Uterus (tissue), 4 donors: Measurements from ENCODE around the gene SYNJ2. TPM values are rescaled to one million over a fixed set of nuclear protein-coding genes. Genes with fewer than 3 reads are reported as not detected.

Source experiments
- DNase-seq, 2 donors: peaks; one replicate each; pipeline ENCODE4 v3.0.0-alpha.2; 2019 to 2020
- H3K27ac ChIP-seq, 2 donors: fragments of 200-600 bp; sonication (generic); 1 replicate in 1 of 2; 2 replicates in 1 of 2; pipeline ENCODE4 v1.5.1; 2016 to 2018
- H3K27me3 ChIP-seq, 2 donors: fragments of 200-600 bp; sonication (generic); one replicate each; pipeline ENCODE4 v1.5.1; 2018 to 2019; ENCODE audit warnings: control low read depth in 1 of 2
- H3K36me3 ChIP-seq, 2 donors: fragments of 200-600 bp; sonication (generic); one replicate each; pipeline ENCODE4 v1.5.1; 2019; ENCODE audit warnings: control low read depth in 1 of 2
- H3K4me1 ChIP-seq, 2 donors: fragments of 200-600 bp; sonication (generic); one replicate each; pipeline ENCODE4 v1.5.1; 2018 to 2019; ENCODE audit warnings: control low read depth in 1 of 2
- H3K4me3 ChIP-seq, 2 donors: fragments of 200-600 bp; sonication (generic); 1 replicate in 1 of 2; 2 replicates in 1 of 2; pipeline ENCODE4 v1.5.1; 2018 to 2019; ENCODE audit warnings: mild to moderate bottlenecking in 1 of 2
- H3K9me3 ChIP-seq, 2 donors: fragments of 200-600 bp; sonication (generic); one replicate each; pipeline ENCODE4 v1.5.1; 2019; ENCODE audit warnings: control low read depth in 1 of 2
- CTCF ChIP-seq, 4 experiments: fragments of 200-600 bp in 2 of 4; fragments of 450-650 bp in 2 of 4; sonication (generic) in 2 of 4; IDR thresholded peaks; one replicate each; pipeline ENCODE4 v1.5.1; 2016 to 2019; ENCODE audit warnings: antibody characterized with exemption in 4 of 4, mild to moderate bottlenecking in 2 of 4, moderate library complexity in 1 of 4
- POLR2A ChIP-seq, 2 donors: fragments of 450-650 bp; IDR thresholded peaks; one replicate each; pipeline ENCODE4 v1.6.1; 2016; ENCODE audit warnings: antibody characterized with exemption in 2 of 2, mild to moderate bottlenecking in 1 of 2, moderate library complexity in 1 of 2
- intact Hi-C: fragments of 100-400 bp; cut with DNase I; formaldehyde crosslinking; loops from one replicate; pipeline ENCODE4 v1.15.1; 2023; ENCODE audit warnings: low total_unique reads
- total RNA-seq, 4 donors: library from RNA; depleted of rRNA in 3 of 4; stranded (reverse); fragments of >200 nt in 3 of 4; gene quantifications; one replicate each; pipeline versions ENCODE4 v1.1.0 to v1.2.4, GENCODE V29; 2014 to 2023
- donor health status: DM: yes; HTN: yes; CAD: no.

The SYNJ2 gene
- total RNA-seq, 4 donors from 2014 or later = 9.5 to 32.2 (median 13.5) TPM

GRCh38 chr6:158016571-158017383, 35.1 kb downstream of the SYNJ2 start:
- TF ChIP-seq CTCF (IDR thresholded peaks at IDR 0.05) = no peak
- TF ChIP-seq POLR2A (IDR thresholded peaks at IDR 0.05) = no peak
- Histone ChIP-seq H3K27ac (no peak overlapping the region), H3K9me3 (no peaks in the 10 kb centered on the region), H3K27me3 (no peaks in the 10 kb centered on the region), H3K36me3 (no peaks in the 10 kb centered on the region), H3K4me3 (no peak overlapping the region), H3K4me1 (no peaks in the 10 kb centered on the region)
- intact Hi-C loops = no loop called here
- no peak for DNase-seq

- Histone ChIP-seq H3K9me3 (no peaks in the 10 kb centered on the region), H3K36me3 (no peaks in the 10 kb centered on the region), H3K4me3 (no peak overlapping the region), H3K27ac (no peak overlapping the region), H3K4me1 (no peaks in the 10 kb centered on the region), H3K27me3 (no peaks in the 10 kb centered on the region)
- TF ChIP-seq CTCF (IDR thresholded peaks at IDR 0.05) (no peak), POLR2A (IDR thresholded peaks at IDR 0.05) (no peak)
- DNase-seq = no peak
- intact Hi-C loops = no loop called here
These were observed 36.0 kb downstream of the SYNJ2 start for GRCh38 chr6:158017621-158018040.

GRCh38 chr6:158018041-158018771, 36.5 kb downstream of the SYNJ2 start:
- Histone ChIP-seq H3K27me3 (no peaks in the 10 kb centered on the region), H3K9me3 (no peaks in the 10 kb centered on the region), H3K4me3 (no peak overlapping the region), H3K27ac (no peak overlapping the region), H3K4me1 (no peaks in the 10 kb centered on the region), H3K36me3 (no peaks in the 10 kb centered on the region)
- no peak for DNase-seq
- intact Hi-C loops = no loop called here
- TF ChIP-seq CTCF (IDR thresholded peaks at IDR 0.05) (no peak), POLR2A (IDR thresholded peaks at IDR 0.05) (no peak)

- Histone ChIP-seq H3K36me3 (no peaks in the 10 kb centered on the region), H3K4me3 (no peak overlapping the region), H3K4me1 (no peaks in the 10 kb centered on the region), H3K27ac (no peak overlapping the region), H3K27me3 (no peaks in the 10 kb centered on the region), H3K9me3 (no peaks in the 10 kb centered on the region)
- no peak for DNase-seq
- intact Hi-C loops = no loop called here
- TF ChIP-seq CTCF (IDR thresholded peaks at IDR 0.05) = no peak
- TF ChIP-seq POLR2A (IDR thresholded peaks at IDR 0.05) = no peak
These were observed 37.2 kb downstream of the SYNJ2 start for GRCh38 chr6:158018851-158019361.

GRCh38 chr6:158019416-158019815, 37.8 kb downstream of the SYNJ2 start:
- H3K4me3 ChIP-seq = no peak overlapping the region
- no peak for DNase-seq
- intact Hi-C loops = no loop called here
- H3K27ac ChIP-seq = no peak overlapping the region
- H3K36me3 ChIP-seq = no peaks in the 10 kb centered on the region
- H3K27me3 ChIP-seq = no peaks in the 10 kb centered on the region
- H3K4me1 ChIP-seq = no peaks in the 10 kb centered on the region
- H3K9me3 ChIP-seq = no peaks in the 10 kb centered on the region
- TF ChIP-seq CTCF (IDR thresholded peaks at IDR 0.05) (no peak), POLR2A (IDR thresholded peaks at IDR 0.05) (no peak)
